ENCODE measurements around the gene CPN1.

GRCh38 chr10:99996671-99997648 is 84.7 kb downstream of the CPN1 start:
- no peak for TF ChIP-seq CTCF (conservative IDR thresholded peaks at IDR 0.05; ENCODE audit: low read depth in 2 of 2)
- no peak for TF ChIP-seq POLR2AphosphoS5 (IDR thresholded peaks at IDR 0.05; ENCODE audit: low read depth)
- TF ChIP-seq EZH2 (IDR thresholded peaks at IDR 0.05; ENCODE audit: low read depth, unreplicated experiment): no peak
- no peak for TF ChIP-seq ZNF331 (CRISPR knock-in tag; IDR thresholded peaks at IDR 0.05; ENCODE audit: low read depth)
- no peak for TF ChIP-seq REST (IDR thresholded peaks at IDR 0.05; ENCODE audit: unreplicated experiment)
- no peak for TF ChIP-seq CREB1 (CRISPR knock-in tag; IDR thresholded peaks at IDR 0.05; ENCODE audit: low read depth)
- no peak for TF ChIP-seq EZH2phosphoT487 (IDR thresholded peaks at IDR 0.05; ENCODE audit: unreplicated experiment)
- TF ChIP-seq ZNF462 (CRISPR knock-in tag; IDR thresholded peaks at IDR 0.05): no peak
- no peak for TF ChIP-seq NANOG (IDR thresholded peaks at IDR 0.05; ENCODE audit: borderline replicate concordance)
- no peak for TF ChIP-seq JUNB (IDR thresholded peaks at IDR 0.05; ENCODE audit: unreplicated experiment)
- no peak for TF ChIP-seq STAT1 (IDR thresholded peaks at IDR 0.05; ENCODE audit: unreplicated experiment)
